Measurements from ENCODE around the gene RPTOR. TPM values are rescaled to one million over a fixed set of nuclear protein-coding genes. Genes with fewer than 3 reads are reported as not detected.

Gene RPTOR
- total RNA-seq, 1 donor from 2014 or later, result 53.7 TPM

DNA sequence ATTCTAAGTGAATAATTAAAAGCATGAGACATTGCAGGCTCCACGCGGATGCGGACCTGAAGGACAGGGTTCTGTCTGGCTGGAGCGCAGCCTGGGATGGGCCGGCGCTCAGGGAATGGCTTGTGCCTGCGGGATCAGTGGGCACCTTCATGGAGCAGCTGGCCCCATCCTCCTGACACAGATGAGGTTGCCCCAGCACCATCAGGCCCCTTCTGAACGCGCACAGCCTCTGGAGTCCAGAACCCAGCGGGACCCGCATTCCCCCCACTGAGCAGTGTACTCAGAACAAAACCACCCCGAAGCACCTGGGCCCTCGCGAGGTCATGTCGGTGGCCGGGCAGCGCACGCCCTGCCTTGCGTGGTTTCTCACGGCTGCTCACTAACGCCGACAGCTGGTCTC lies 376.5 kb downstream of the RPTOR start:
- Mint-ChIP-seq H3K4me3 (no peak overlapping the region), H3K27me3 (ENCODE audit: low read depth) (no peaks in the 10 kb centered on the region), H3K9me3 (no peaks in the 10 kb centered on the region), H3K4me1 (no peaks in the 10 kb centered on the region), H3K27ac (no peak overlapping the region), H3K36me3 (peaks cover 3% of the 10 kb centered on the region)
- TF ChIP-seq, protein P1, sequence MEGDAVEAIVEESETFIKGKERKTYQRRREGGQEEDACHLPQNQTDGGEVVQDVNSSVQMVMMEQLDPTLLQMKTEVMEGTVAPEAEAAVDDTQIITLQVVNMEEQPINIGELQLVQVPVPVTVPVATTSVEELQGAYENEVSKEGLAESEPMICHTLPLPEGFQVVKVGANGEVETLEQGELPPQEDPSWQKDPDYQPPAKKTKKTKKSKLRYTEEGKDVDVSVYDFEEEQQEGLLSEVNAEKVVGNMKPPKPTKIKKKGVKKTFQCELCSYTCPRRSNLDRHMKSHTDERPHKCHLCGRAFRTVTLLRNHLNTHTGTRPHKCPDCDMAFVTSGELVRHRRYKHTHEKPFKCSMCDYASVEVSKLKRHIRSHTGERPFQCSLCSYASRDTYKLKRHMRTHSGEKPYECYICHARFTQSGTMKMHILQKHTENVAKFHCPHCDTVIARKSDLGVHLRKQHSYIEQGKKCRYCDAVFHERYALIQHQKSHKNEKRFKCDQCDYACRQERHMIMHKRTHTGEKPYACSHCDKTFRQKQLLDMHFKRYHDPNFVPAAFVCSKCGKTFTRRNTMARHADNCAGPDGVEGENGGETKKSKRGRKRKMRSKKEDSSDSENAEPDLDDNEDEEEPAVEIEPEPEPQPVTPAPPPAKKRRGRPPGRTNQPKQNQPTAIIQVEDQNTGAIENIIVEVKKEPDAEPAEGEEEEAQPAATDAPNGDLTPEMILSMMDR (IDR thresholded peaks at IDR 0.05; ENCODE audit: unreplicated experiment), result no peak
- no peak for DNase-seq (ENCODE audit: low spot score in 2 of 2, unreplicated experiment in 2 of 2)

GRCh38 chr17:80921741-80922579 lies 377.3 kb downstream of the RPTOR start:
- no peak overlapping the region for H3K4me3 Mint-ChIP-seq
- no peaks in the 10 kb centered on the region for H3K27me3 Mint-ChIP-seq (ENCODE audit: low read depth)
- H3K4me1 Mint-ChIP-seq, result no peaks in the 10 kb centered on the region
- no peak for DNase-seq (ENCODE audit: low spot score in 2 of 2, unreplicated experiment in 2 of 2)
- no peak overlapping the region for H3K27ac Mint-ChIP-seq
- TF ChIP-seq, protein P1 (IDR thresholded peaks at IDR 0.05; ENCODE audit: unreplicated experiment), result no peak
- no peaks in the 10 kb centered on the region for H3K9me3 Mint-ChIP-seq
- H3K36me3 Mint-ChIP-seq, result peaks cover 7% of the 10 kb centered on the region

GRCh38 chr17:80922580-80923160 lies 378.0 kb downstream of the RPTOR start:
- peaks cover 7% of the 10 kb centered on the region for H3K36me3 Mint-ChIP-seq
- H3K4me3 Mint-ChIP-seq, result no peak overlapping the region
- no peak for DNase-seq (ENCODE audit: low spot score in 2 of 2, unreplicated experiment in 2 of 2)
- no peaks in the 10 kb centered on the region for H3K9me3 Mint-ChIP-seq
- no peaks in the 10 kb centered on the region for H3K27me3 Mint-ChIP-seq (ENCODE audit: low read depth)
- H3K4me1 Mint-ChIP-seq, result no peaks in the 10 kb centered on the region
- no peak overlapping the region for H3K27ac Mint-ChIP-seq
- TF ChIP-seq, protein P1 (IDR thresholded peaks at IDR 0.05; ENCODE audit: unreplicated experiment), result no peak

DNA sequence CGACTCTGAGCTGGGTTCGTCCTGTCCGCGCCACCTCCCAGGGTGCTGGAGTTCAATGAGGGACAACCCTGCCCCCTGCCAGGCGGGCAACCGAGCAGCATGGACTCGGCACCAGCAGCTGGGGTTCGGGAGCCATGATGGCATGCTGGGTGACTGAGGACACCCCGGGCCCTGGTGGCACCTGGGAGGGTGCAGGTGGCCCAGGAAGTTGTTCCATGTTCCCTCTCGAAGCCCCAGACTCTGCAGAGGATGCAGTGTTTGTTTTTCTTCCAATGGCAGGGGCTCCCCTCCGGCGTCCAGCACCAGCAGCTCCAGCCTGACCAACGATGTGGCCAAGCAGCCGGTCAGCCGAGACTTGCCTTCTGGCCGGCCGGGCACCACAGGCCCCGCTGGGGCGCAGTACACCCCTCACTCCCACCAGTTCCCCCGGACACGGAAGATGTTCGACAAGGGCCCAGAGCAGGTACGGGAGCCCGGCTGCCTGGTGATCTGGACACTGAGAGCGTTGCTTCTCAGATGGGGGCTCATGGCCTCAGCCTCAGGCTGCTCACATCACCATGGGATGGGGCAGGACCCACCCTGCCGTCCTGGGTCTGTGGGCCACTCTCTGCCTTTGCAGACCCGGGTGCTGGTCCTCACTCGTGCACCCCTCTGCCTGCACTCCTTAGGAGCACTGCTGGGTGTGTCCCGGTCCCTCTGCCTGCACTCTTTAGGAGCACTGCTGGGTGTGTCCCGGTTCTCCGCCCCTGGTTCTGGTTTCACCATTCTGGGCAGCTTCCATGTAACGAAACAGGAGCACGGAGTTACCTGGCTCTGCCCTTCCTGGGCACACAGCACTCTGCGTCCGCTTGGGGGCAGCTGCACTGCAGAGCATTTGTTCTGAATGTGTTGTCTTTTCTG lies 378.8 kb downstream of the RPTOR start:
- Mint-ChIP-seq H3K36me3 (peaks cover 8% of the 10 kb centered on the region), H3K4me3 (no peak overlapping the region), H3K27me3 (ENCODE audit: low read depth) (no peaks in the 10 kb centered on the region), H3K27ac (no peak overlapping the region), H3K9me3 (no peaks in the 10 kb centered on the region), H3K4me1 (no peaks in the 10 kb centered on the region)
- TF ChIP-seq, protein P1 (IDR thresholded peaks at IDR 0.05; ENCODE audit: unreplicated experiment), result no peak
- DNase-seq (ENCODE audit: low spot score in 2 of 2, unreplicated experiment in 2 of 2), result no peak

DNA sequence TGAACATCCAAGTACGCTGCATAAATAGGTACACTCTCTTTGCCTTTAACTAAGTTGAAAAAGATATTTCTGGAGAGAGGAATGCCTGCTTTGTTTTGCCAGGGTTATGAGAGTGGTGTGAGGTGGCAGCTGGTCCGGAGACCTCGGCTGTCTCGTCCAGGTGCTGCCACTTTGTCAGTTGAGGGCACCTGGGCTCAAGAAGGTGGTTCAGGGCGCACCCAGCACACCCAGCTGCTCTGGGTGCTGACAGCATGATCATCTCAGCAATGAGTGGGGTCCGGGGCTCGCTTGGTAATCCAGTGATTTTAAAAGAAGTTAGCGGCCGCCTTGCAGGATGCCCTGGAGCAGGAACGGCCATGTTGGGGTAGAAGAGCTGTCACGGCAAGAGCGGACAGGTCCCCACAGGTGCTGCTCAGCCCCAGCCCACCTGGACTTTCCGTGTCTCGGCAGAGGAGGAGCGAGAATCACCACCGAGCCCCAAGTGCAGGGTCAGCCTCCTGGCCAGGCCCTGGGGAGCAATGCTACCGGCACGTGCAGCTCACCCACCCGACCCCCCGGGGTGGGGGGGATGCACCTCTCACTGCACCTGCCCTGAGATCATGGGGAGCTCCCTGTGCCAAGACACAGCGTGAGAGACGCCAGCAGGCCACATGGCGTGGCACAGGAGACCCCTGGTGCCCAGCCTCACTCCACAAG lies 379.6 kb downstream of the RPTOR start:
- Mint-ChIP-seq H3K9me3 (no peaks in the 10 kb centered on the region), H3K27ac (no peak overlapping the region), H3K27me3 (ENCODE audit: low read depth) (no peaks in the 10 kb centered on the region), H3K4me3 (no peak overlapping the region), H3K36me3 (peaks cover 12% of the 10 kb centered on the region), H3K4me1 (no peaks in the 10 kb centered on the region)
- no peak for DNase-seq (ENCODE audit: low spot score in 2 of 2, unreplicated experiment in 2 of 2)
- TF ChIP-seq, protein P1 (IDR thresholded peaks at IDR 0.05; ENCODE audit: unreplicated experiment), result no peak

Measured in mesothelial cell of epicardium (in vitro differentiated cells).